Measurements from ENCODE around the gene OAF. TPM values are rescaled to one million over a fixed set of nuclear protein-coding genes. Genes with fewer than 3 reads are reported as not detected.

The OAF gene
- total RNA-seq, 1 experiment from 2014 or later = 32.3 TPM

GRCh38 chr11:120233207-120233803, 22.5 kb downstream of the OAF start:
- H3K9me3 ChIP-seq (ENCODE audit: control insufficient read depth in 1 of 2, insufficient read depth in 1 of 2, low read depth in 1 of 2, low read length in 2 of 2) = no peaks in the 10 kb centered on the region
- intact Hi-C loops (cut with micrococcal nuclease) = no loop called here
- H3K27me3 ChIP-seq (ENCODE audit: insufficient read depth, low read length) = no peaks in the 10 kb centered on the region; the same call in 1 of the 2 replicates
- H3K79me2 ChIP-seq (ENCODE audit: insufficient read depth, low read length) = no peaks in the 10 kb centered on the region
- BruUV-seq (replicated peaks) = no TSS peak
- ATAC-seq = no peak
- no peak overlapping the region for H2AFZ ChIP-seq (ENCODE audit: low read depth, low read length, poor library complexity, severe bottlenecking)
- no peaks in the 10 kb centered on the region for H3K9me2 ChIP-seq (ENCODE audit: insufficient read depth)
- H3K9ac ChIP-seq (ENCODE audit: low read length) = no peak overlapping the region
- ChIA-PET CTCF (interaction anchor here (11.9 kb wide), 1 partner anchor 68 kb away, joined by 240 read pairs; no protein-coding TSS in a partner anchor), POLR2A (no interaction called here), RAD21 (ENCODE audit: low non-redundant PET in 1 of 2, low total read pairs in 2 of 2, uncharacterized antibody in 2 of 2, unreplicated experiment in 2 of 2) (no interaction called here)
- H4K20me1 ChIP-seq (ENCODE audit: insufficient read depth) = no peaks in the 10 kb centered on the region
- H3K27ac ChIP-seq (ENCODE audit: low read depth, low read length) = no peak overlapping the region
- H3K4me2 ChIP-seq (ENCODE audit: low read length) = no peak overlapping the region
- H3K4me1 ChIP-seq (ENCODE audit: control insufficient read depth in 1 of 2, insufficient read depth in 2 of 2, low read length in 2 of 2) = no peaks in the 10 kb centered on the region
- TF ChIP-seq EZH2phosphoT487 (IDR thresholded peaks at IDR 0.05; ENCODE audit: borderline replicate concordance) (no peak), YY1 (IDR thresholded peaks at IDR 0.05; ENCODE audit: extremely low read depth, insufficient replicate concordance, low read depth, low read length) (no peak), SRF (IDR thresholded peaks at IDR 0.05; ENCODE audit: low read depth) (no peak), ELF1 (IDR thresholded peaks at IDR 0.05; ENCODE audit: borderline replicate concordance, low read depth) (no peak), SP1 (IDR thresholded peaks at IDR 0.05; ENCODE audit: low read depth) (no peak), FOSL1 (IDR thresholded peaks at IDR 0.05; ENCODE audit: low read depth) (no peak), MAX (IDR thresholded peaks at IDR 0.05) (no peak), EGR1 (IDR thresholded peaks at IDR 0.05; ENCODE audit: low read depth) (no peak), SIN3A (IDR thresholded peaks at IDR 0.05; ENCODE audit: low read depth) (no peak), CBX3 (IDR thresholded peaks at IDR 0.05; ENCODE audit: low read depth) (no peak), ZFX (IDR thresholded peaks at IDR 0.05) (no peak), POLR2A (IDR thresholded peaks at IDR 0.05; ENCODE audit: borderline replicate concordance, extremely low read depth, insufficient read depth, insufficient read length) (no peak), EZH2 (IDR thresholded peaks at IDR 0.05) (no peak), CTCF (IDR thresholded peaks at IDR 0.05 in 2 of 3, conservative IDR thresholded peaks at IDR 0.05 in 1 of 3; ENCODE audit: borderline replicate concordance in 1 of 3, insufficient read depth in 1 of 3, low read depth in 2 of 3, low read length in 2 of 3) (no peak), REST (IDR thresholded peaks at IDR 0.05; ENCODE audit: low read depth) (no peak), POLR2AphosphoS5 (IDR thresholded peaks at IDR 0.05; ENCODE audit: low read depth, low read length) (no peak), TCF7L2 (IDR thresholded peaks at IDR 0.05; ENCODE audit: borderline replicate concordance, extremely low read depth, insufficient read depth, insufficient read length) (no peak), JUND (IDR thresholded peaks at IDR 0.05) (no peak)
- no peak overlapping the region for H3K4me3 ChIP-seq (replicated peaks in 1 of 2; ENCODE audit: low read depth in 1 of 2, low read length in 2 of 2)
- DNase-seq (ENCODE audit: low read depth, low spot score) = no peak
- no peaks in the 10 kb centered on the region for H3K36me3 ChIP-seq (ENCODE audit: control insufficient read depth in 1 of 2, insufficient read depth in 2 of 2, low read length in 2 of 2)

All from HCT116 (cell line).